HG03097 (cell line): Measurements from ENCODE around the gene GPR6.

Experiments
- ATAC-seq: cut with Tn5 transposase; IDR thresholded peaks from one replicate; pipeline ENCODE4 v1.9.1; 2021; ENCODE audit not compliant: unreplicated experiment, low FRiP score

GPR6 gene

GRCh38 chr6:109978174-109979032 lies at the start of gene GPR6:
TSS of gene GPR6 (plus strand) at chr6:109978311. CDS start at chr6:109979113, 802 bp downstream.
- ATAC-seq: no peak

GRCh38 chr6:109934293-109934692 lies 43.8 kb upstream of the GPR6 start:
- ATAC-seq: no peak

- no peak for ATAC-seq
These were observed 38.5 kb upstream of the GPR6 start for GRCh38 chr6:109939654-109940053.

- no peak for ATAC-seq
These were observed 33.7 kb upstream of the GPR6 start for GRCh38 chr6:109944448-109944847.

- no peak for ATAC-seq
These were observed 33.0 kb upstream of the GPR6 start for GRCh38 chr6:109945091-109945490.

- ATAC-seq: no peak
These were observed 31.1 kb upstream of the GPR6 start for GRCh38 chr6:109946979-109947378.

- ATAC-seq: no peak
These were observed 28.6 kb upstream of the GPR6 start for GRCh38 chr6:109949281-109950065.

GRCh38 chr6:109955491-109955890 lies 22.6 kb upstream of the GPR6 start:
- no peak for ATAC-seq

- no peak for ATAC-seq
These were observed 19.5 kb upstream of the GPR6 start for GRCh38 chr6:109958626-109959025.

GRCh38 chr6:109961611-109962041 lies 16.5 kb upstream of the GPR6 start:
- no peak for ATAC-seq

GRCh38 chr6:109962271-109962670 lies 15.8 kb upstream of the GPR6 start:
- ATAC-seq: no peak

- no peak for ATAC-seq
These were observed 14.4 kb upstream of the GPR6 start for GRCh38 chr6:109963598-109964170.

- ATAC-seq: no peak
These were observed 13.2 kb upstream of the GPR6 start for GRCh38 chr6:109964949-109965348.

- ATAC-seq: no peak
These were observed 11.8 kb upstream of the GPR6 start for GRCh38 chr6:109966299-109966698.

GRCh38 chr6:109977791-109978173 lies 329 bp upstream of the GPR6 start:
- ATAC-seq: no peak

GRCh38 chr6:109979033-109979921 lies 1.2 kb downstream of the GPR6 start:
- no peak for ATAC-seq

GRCh38 chr6:109984410-109984809 lies 6.3 kb downstream of the GPR6 start:
- ATAC-seq: no peak

GRCh38 chr6:109987196-109987595 lies 9.1 kb downstream of the GPR6 start:
- no peak for ATAC-seq

- ATAC-seq: no peak
These were observed 13.3 kb downstream of the GPR6 start for GRCh38 chr6:109991201-109992101.
